K562 (cell line): ENCODE results near the gene C6orf141. TPM values are rescaled to one million over a fixed set of nuclear protein-coding genes. Genes with fewer than 3 reads are reported as not detected.

Source experiments
- CC2D1A ChIP-seq: fragments of 450-650 bp; IDR thresholded peaks from 2 replicates; pipeline ENCODE4 v1.6.1; 2017; ENCODE audit warnings: mild to moderate bottlenecking
- LEF1 ChIP-seq: fragments of 450-650 bp; IDR thresholded peaks from 2 replicates; pipeline ENCODE4 v1.6.1; 2016; ENCODE audit warnings: mild to moderate bottlenecking
- MEIS2 ChIP-seq: fragments of 450-650 bp; IDR thresholded peaks from 2 replicates; pipeline ENCODE4 v1.6.1; 2014; ENCODE audit warnings: mild to moderate bottlenecking; ENCODE audit not compliant: partially characterized antibody
- NCOR1 ChIP-seq: fragments of 450-650 bp; IDR thresholded peaks from 2 replicates; pipeline ENCODE4 v1.6.1; 2016; ENCODE audit warnings: mild to moderate bottlenecking, moderate library complexity
- RBBP5 ChIP-seq: fragments of 200-600 bp; sonication (generic); IDR thresholded peaks from 2 replicates; pipeline ENCODE4 v1.6.1; 2012; ENCODE audit warnings: borderline replicate concordance, mild to moderate bottlenecking, low read length, control low read depth, inconsistent platforms; ENCODE audit not compliant: insufficient read depth, poor library complexity, severe bottlenecking
- SNRNP70 ChIP-seq: fragments of 200-400 bp; formaldehyde crosslinking; optimal IDR thresholded peaks from 2 replicates; pipeline ENCODE3; 2017; ENCODE audit warnings: low read depth, low read length
- TRIM24 ChIP-seq, 2 experiments: fragments of 450-650 bp; IDR thresholded peaks; 2 replicates each; pipeline ENCODE4 v1.6.1; 2016
- YY1 ChIP-seq, 3 experiments: IDR thresholded peaks; 2 replicates each; pipeline ENCODE4 v1.6.1; 2011; ENCODE audit warnings: low read length in 2 of 3, mild to moderate bottlenecking in 2 of 3, moderate library complexity in 2 of 3, borderline replicate concordance in 1 of 3, control low read depth in 1 of 3, low read depth in 1 of 3; ENCODE audit not compliant: insufficient read depth in 3 of 3, insufficient replicate concordance in 2 of 3, control insufficient read depth in 1 of 3, insufficient read length in 1 of 3; ENCODE audit errors: extremely low read depth in 1 of 3
- polyA plus RNA-seq, 8 experiments: library from polyadenylated mRNA; depleted of rRNA in 4 of 8; stranded (reverse) in 5 of 8; unstranded in 3 of 8; fragments of >200 nt; fragmentation: Nextera tagmentation in 2 of 8; fragmentation: Illumina TruSeq in 1 of 8; extraction: Ambion mirVana in 2 of 8; extraction: Trizol in 1 of 8; gene quantifications; 2 replicates each; pipeline versions ENCODE4 v1.2.1 to v1.2.3, GENCODE V29; 2011 to 2014; ENCODE audit warnings: inconsistent platforms in 1 of 8, missing spikeins in 1 of 8
- total RNA-seq, 7 experiments: library from RNA; depleted of rRNA in 6 of 7; stranded (reverse); fragments of >200 nt in 6 of 7; fragmentation: Illumina TruSeq in 2 of 7; extraction: Trizol in 2 of 7; gene quantifications; 2 replicates each; pipeline versions ENCODE4 v1.2.1 to v1.2.3, GENCODE V29; 2011 to 2021; ENCODE audit warnings: low replicate concordance in 1 of 7
- TF ChIP-seq, protein P1 (sequence below): fragments of 250-450 bp; sonication (Bioruptor Pico); IDR thresholded peaks from 2 replicates; pipeline ENCODE4 v1.8.0; 2021; ENCODE audit warnings: moderate library complexity, mild to moderate bottlenecking, inconsistent platforms
- TF ChIP-seq, protein P2 (sequence below): fragments of 250-450 bp; sonication (Bioruptor Pico); IDR thresholded peaks from 2 replicates; pipeline ENCODE4 v1.5.0; 2021; ENCODE audit warnings: mild to moderate bottlenecking, borderline replicate concordance
- TF ChIP-seq, protein P3 (sequence below): sonication (generic); formaldehyde crosslinking; IDR thresholded peaks from 2 replicates; pipeline ENCODE4 v1.8.1; 2023; ENCODE audit warnings: mild to moderate bottlenecking, missing genetic modification reagents
- TF ChIP-seq, protein P4 (sequence below): fragments of 450-650 bp; IDR thresholded peaks from 2 replicates; pipeline ENCODE4 v1.6.1; 2016; ENCODE audit warnings: missing biosample characterization, missing genetic modification characterization
- TF ChIP-seq, protein P5 (sequence below): IDR thresholded peaks from 3 replicates; pipeline ENCODE4 v1.6.1; 2011; ENCODE audit warnings: borderline replicate concordance, mild to moderate bottlenecking; ENCODE audit not compliant: insufficient read length, insufficient read depth

Gene C6orf141
- total and polyA plus RNA-seq, 9 of the 15 experiments (the other 6 are each of a cell fraction or from before 2014, with no cell fraction given) = not detected

DNA sequence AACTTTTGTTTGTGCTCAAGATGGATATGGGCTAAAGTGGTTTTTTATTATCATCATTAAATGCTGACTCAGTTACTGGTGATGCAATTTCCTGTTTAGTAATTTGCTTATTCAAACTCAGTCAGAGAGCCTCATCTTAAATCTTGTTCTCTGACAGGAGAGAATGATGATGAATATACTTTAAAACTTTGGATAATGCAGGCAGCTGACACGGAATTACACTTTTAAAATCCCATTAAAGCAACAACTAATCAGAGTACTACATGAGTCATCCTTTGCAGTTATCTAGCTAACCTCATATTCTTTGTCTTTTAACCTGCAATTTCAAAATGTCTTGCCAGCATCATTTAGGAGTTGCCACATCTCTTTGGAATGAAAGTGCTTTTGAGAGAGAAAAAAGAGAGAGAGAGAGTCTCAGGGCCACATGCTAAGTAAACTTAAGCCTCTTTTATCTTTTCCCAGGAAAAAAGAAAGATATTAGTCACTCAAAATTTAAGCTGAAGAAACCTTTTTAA lies 9.2 kb upstream of the C6orf141 start (continued):
- TF ChIP-seq SNRNP70 (no peak), MEIS2 (peak; percentile 96), RBBP5 (no peak), TRIM24 (IDR thresholded peaks at IDR 0.05) (peak; percentile 84 to 85), CC2D1A (no peak), LEF1 (peak; percentile 65; the same call in 1 of the 2 replicates), YY1 (IDR thresholded peaks at IDR 0.05; ENCODE audit: borderline replicate concordance in 1 of 3, control insufficient read depth in 1 of 3, extremely low read depth in 1 of 3, insufficient read depth in 3 of 3, insufficient read length in 1 of 3, insufficient replicate concordance in 2 of 3, low read depth in 1 of 3, low read length in 2 of 3) (no peak), NCOR1 (no peak)
- TF ChIP-seq, protein P1, sequence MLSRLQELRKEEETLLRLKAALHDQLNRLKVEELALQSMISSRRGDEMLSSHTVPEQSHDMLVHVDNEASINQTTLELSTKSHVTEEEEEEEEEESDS (CRISPR knock-in tag) = no peak
- TF ChIP-seq, protein P2, sequence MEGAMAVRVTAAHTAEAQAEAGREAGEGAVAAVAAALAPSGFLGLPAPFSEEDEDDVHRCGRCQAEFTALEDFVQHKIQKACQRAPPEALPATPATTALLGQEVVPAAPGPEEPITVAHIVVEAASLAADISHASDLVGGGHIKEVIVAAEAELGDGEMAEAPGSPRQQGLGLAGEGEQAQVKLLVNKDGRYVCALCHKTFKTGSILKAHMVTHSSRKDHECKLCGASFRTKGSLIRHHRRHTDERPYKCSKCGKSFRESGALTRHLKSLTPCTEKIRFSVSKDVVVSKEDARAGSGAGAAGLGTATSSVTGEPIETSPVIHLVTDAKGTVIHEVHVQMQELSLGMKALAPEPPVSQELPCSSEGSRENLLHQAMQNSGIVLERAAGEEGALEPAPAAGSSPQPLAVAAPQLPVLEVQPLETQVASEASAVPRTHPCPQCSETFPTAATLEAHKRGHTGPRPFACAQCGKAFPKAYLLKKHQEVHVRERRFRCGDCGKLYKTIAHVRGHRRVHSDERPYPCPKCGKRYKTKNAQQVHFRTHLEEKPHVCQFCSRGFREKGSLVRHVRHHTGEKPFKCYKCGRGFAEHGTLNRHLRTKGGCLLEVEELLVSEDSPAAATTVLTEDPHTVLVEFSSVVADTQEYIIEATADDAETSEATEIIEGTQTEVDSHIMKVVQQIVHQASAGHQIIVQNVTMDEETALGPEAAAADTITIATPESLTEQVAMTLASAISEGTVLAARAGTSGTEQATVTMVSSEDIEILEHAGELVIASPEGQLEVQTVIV (CRISPR knock-in tag) = no peak
- TF ChIP-seq, protein P3, sequence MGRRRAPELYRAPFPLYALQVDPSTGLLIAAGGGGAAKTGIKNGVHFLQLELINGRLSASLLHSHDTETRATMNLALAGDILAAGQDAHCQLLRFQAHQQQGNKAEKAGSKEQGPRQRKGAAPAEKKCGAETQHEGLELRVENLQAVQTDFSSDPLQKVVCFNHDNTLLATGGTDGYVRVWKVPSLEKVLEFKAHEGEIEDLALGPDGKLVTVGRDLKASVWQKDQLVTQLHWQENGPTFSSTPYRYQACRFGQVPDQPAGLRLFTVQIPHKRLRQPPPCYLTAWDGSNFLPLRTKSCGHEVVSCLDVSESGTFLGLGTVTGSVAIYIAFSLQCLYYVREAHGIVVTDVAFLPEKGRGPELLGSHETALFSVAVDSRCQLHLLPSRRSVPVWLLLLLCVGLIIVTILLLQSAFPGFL (CRISPR knock-in tag) = no peak
- TF ChIP-seq, protein P4, sequence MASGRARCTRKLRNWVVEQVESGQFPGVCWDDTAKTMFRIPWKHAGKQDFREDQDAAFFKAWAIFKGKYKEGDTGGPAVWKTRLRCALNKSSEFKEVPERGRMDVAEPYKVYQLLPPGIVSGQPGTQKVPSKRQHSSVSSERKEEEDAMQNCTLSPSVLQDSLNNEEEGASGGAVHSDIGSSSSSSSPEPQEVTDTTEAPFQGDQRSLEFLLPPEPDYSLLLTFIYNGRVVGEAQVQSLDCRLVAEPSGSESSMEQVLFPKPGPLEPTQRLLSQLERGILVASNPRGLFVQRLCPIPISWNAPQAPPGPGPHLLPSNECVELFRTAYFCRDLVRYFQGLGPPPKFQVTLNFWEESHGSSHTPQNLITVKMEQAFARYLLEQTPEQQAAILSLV (tag) = peak; percentile 73
- TF ChIP-seq, protein P5, sequence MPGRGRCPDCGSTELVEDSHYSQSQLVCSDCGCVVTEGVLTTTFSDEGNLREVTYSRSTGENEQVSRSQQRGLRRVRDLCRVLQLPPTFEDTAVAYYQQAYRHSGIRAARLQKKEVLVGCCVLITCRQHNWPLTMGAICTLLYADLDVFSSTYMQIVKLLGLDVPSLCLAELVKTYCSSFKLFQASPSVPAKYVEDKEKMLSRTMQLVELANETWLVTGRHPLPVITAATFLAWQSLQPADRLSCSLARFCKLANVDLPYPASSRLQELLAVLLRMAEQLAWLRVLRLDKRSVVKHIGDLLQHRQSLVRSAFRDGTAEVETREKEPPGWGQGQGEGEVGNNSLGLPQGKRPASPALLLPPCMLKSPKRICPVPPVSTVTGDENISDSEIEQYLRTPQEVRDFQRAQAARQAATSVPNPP = no peak
